K562 (cell line): ENCODE results near the gene LHPP. TPM values are rescaled to one million over a fixed set of nuclear protein-coding genes. Genes with fewer than 3 reads are reported as not detected.

ENCODE experiments used
- ATAC-seq: fragments of 200-7000 bp; cut with Tn5 transposase; 3 replicates; pipeline ENCODE4 v1.9.1; 2020; ENCODE audit warnings: moderate library complexity
- BruUV-seq: library from RNA; stranded (reverse); fragments of 400-500 nt; replicated peaks from 2 replicates; lab custom pipeline; 2021; lab: Mats Ljungman, UMichigan
- CTCF ChIA-PET: fragments of 300-600 bp; formaldehyde crosslinking; extraction: SDS; loops from one replicate; lab custom pipeline; 2021; ENCODE audit warnings: low intra/inter-chr PET ratio; lab: Yijun Ruan, JAX
- POLR2A ChIA-PET: fragments of 300-600, 350-650 bp; sonication (Branson Sonifier 250); formaldehyde crosslinking; extraction: SDS; loops from one replicate; lab custom pipeline; 2021; ENCODE audit warnings: antibody characterized with exemption, inconsistent platforms; lab: Yijun Ruan, JAX
- DNase-seq, 4 experiments: peaks; one replicate each; pipeline versions ENCODE4 v3.0.0 to v3.0.0-alpha.2; 2011 to 2018; ENCODE audit warnings: low spot score in 3 of 4, mixed read lengths in 3 of 4; ENCODE audit errors: extremely low read depth in 1 of 4
- FAIRE-seq: peaks from 2 replicates; lab custom pipeline; 2011; peaks lifted over from hg19 to GRCh38; lab: Jason Lieb, UNC
- H2AFZ ChIP-seq: 2 replicates; pipeline ENCODE4 v1.6.0; 2011; ENCODE audit warnings: low read depth, low read length, control low read depth, inconsistent platforms
- H3K27ac ChIP-seq: fragments of 200-600 bp; 3 replicates; pipeline ENCODE4 v1.8.0; 2011; ENCODE audit warnings: low read depth, mild to moderate bottlenecking, control low read depth, inconsistent platforms, low read length, moderate library complexity, mixed read lengths; ENCODE audit errors: extremely low read depth
- H3K27me3 ChIP-seq, 2 experiments: fragments of 300-600 bp in 1 of 2; 2 replicates in 1 of 2; 3 replicates in 1 of 2; pipeline versions ENCODE4 v1.6.0 to v1.8.0; 2011; ENCODE audit warnings: inconsistent platforms in 2 of 2, low read length in 2 of 2, mild to moderate bottlenecking in 1 of 2, mixed read lengths in 1 of 2, moderate library complexity in 1 of 2; ENCODE audit not compliant: control insufficient read depth in 2 of 2, insufficient read depth in 2 of 2
- H3K36me3 ChIP-seq: fragments of 300-600 bp; 3 replicates; pipeline ENCODE4 v1.8.0; 2011; ENCODE audit warnings: mild to moderate bottlenecking, low read length, inconsistent platforms; ENCODE audit not compliant: control insufficient read depth, insufficient read depth
- H3K4me1 ChIP-seq, 2 experiments: fragments of 200-600 bp in 1 of 2; replicated peaks in 1 of 2; 2 replicates in 1 of 2; 3 replicates in 1 of 2; pipeline versions ENCODE4 v1.5.1 to v1.8.0; 2011; ENCODE audit warnings: inconsistent platforms in 2 of 2, low read length in 2 of 2, mild to moderate bottlenecking in 1 of 2, mixed read lengths in 1 of 2, moderate library complexity in 1 of 2; ENCODE audit not compliant: control insufficient read depth in 2 of 2, insufficient read depth in 2 of 2
- H3K4me2 ChIP-seq: 2 replicates; pipeline ENCODE4 v1.6.1; 2011; ENCODE audit warnings: low read length, control low read depth, inconsistent platforms, mixed read lengths; ENCODE audit not compliant: insufficient read depth
- H3K4me3 ChIP-seq: fragments of 200-600 bp; sonication (generic), shearing (Covaris generic); 2 replicates; pipeline ENCODE4 v1.5.1; 2016; ENCODE audit warnings: control low read depth, inconsistent platforms
- H3K79me2 ChIP-seq: fragments of 200-600 bp; 3 replicates; pipeline ENCODE4 v1.8.0; 2011; ENCODE audit warnings: low read length, inconsistent platforms; ENCODE audit not compliant: control insufficient read depth, insufficient read depth
- H3K9ac ChIP-seq, 2 experiments: 2 replicates each; pipeline versions ENCODE4 v1.6.0 to v1.6.1; 2011; ENCODE audit warnings: low read depth in 2 of 2, low read length in 2 of 2, control low read depth in 1 of 2, inconsistent platforms in 1 of 2, mild to moderate bottlenecking in 1 of 2, mixed read lengths in 1 of 2; ENCODE audit not compliant: insufficient read depth in 1 of 2
- H3K9me1 ChIP-seq: one replicate; pipeline ENCODE4 v1.6.0; 2011; ENCODE audit warnings: inconsistent platforms, mild to moderate bottlenecking, low read length, moderate library complexity; ENCODE audit not compliant: control insufficient read depth, insufficient read depth
- H3K9me3 ChIP-seq: replicated peaks from 2 replicates; pipeline ENCODE4 v1.5.1; 2011; ENCODE audit warnings: low read depth, low read length, inconsistent platforms; ENCODE audit not compliant: control insufficient read depth, insufficient read depth
- H4K20me1 ChIP-seq: replicated peaks from 2 replicates; pipeline ENCODE4 v1.6.1; 2011; ENCODE audit warnings: low read length, inconsistent platforms, mixed read lengths; ENCODE audit not compliant: control insufficient read depth, insufficient read depth
- KLF10 ChIP-seq: fragments of 250-450 bp; sonication (Bioruptor Pico); IDR thresholded peaks from 2 replicates; pipeline ENCODE4 v1.6.1; 2021; ENCODE audit warnings: matching md5 sums
- L3MBTL2 ChIP-seq: fragments of 450-650 bp; IDR thresholded peaks from 2 replicates; pipeline ENCODE4 v1.6.1; 2016; ENCODE audit warnings: mild to moderate bottlenecking, moderate library complexity
- NCOA2 ChIP-seq, 2 experiments: fragments of 450-650 bp; IDR thresholded peaks; 2 replicates each; pipeline ENCODE4 v1.6.1; 2018; ENCODE audit warnings: mild to moderate bottlenecking in 2 of 2, moderate library complexity in 1 of 2; ENCODE audit not compliant: partially characterized antibody in 2 of 2
- RAD21 ChIP-seq, 2 experiments: fragments of 250-450 bp in 1 of 2; fragments of 450-650 bp in 1 of 2; sonication (Bioruptor Pico) in 1 of 2; formaldehyde crosslinking in 1 of 2; IDR thresholded peaks in 1 of 2; conservative IDR thresholded peaks in 1 of 2; 2 replicates each; pipeline versions ENCODE4 v1.4.0 to v1.8.0; 2020 to 2022; ENCODE audit warnings: mild to moderate bottlenecking in 2 of 2, moderate library complexity in 1 of 2
- RERE ChIP-seq: sonication (generic); formaldehyde crosslinking; IDR thresholded peaks from 2 replicates; pipeline ENCODE4 v1.8.0; 2023; ENCODE audit warnings: missing genetic modification reagents, mild to moderate bottlenecking, borderline replicate concordance
- SMC3 ChIP-seq: conservative IDR thresholded peaks from 2 replicates; pipeline ENCODE4 v1.6.1; 2011; ENCODE audit warnings: low read depth, low read length, improper control_type of control experiment; ENCODE audit not compliant: insufficient read depth
- U2AF1 ChIP-seq: fragments of 200-400 bp; formaldehyde crosslinking; optimal IDR thresholded peaks from 2 replicates; pipeline ENCODE3; 2017; ENCODE audit warnings: mild to moderate bottlenecking, low read depth, low read length, moderate library complexity
- ZBTB12 ChIP-seq: fragments of 250-450 bp; sonication (Bioruptor Pico); IDR thresholded peaks from 2 replicates; pipeline ENCODE4 v1.4.0; 2020
- ZKSCAN3 ChIP-seq: fragments of 250-450 bp; sonication (Bioruptor Pico); IDR thresholded peaks from 2 replicates; pipeline ENCODE4 v1.4.0; 2020
- ZNF146 ChIP-seq: IDR thresholded peaks from one replicate; pipeline ENCODE4 v1.6.1; 2018; ENCODE audit warnings: missing compliant biosample characterization; ENCODE audit not compliant: unreplicated experiment
- WGBS: fragments of 100-300 bp; shearing (Covaris generic); methylation state at CpG from one replicate; pipeline ENCODE4 v1.1.6; 2016; ENCODE audit warnings: low coverage, mixed read lengths; ENCODE audit not compliant: insufficient coverage; ENCODE audit errors: missing lambda C conversion rate; 5-methylcytosine and 5-hydroxymethylcytosine counted together
- in situ Hi-C: fragments of 300-500 bp; cut with MboI; formaldehyde crosslinking; loops from 4 replicates; pipeline ENCODE4 v1.15.0; 2018; ENCODE audit warnings: inconsistent platforms, mixed read lengths
- intact Hi-C: fragments of 100-400 bp; cut with micrococcal nuclease; formaldehyde crosslinking; loops from 2 replicates; pipeline ENCODE4 v1.14.2; 2022
- polyA plus RNA-seq, 8 experiments: library from polyadenylated mRNA; depleted of rRNA in 4 of 8; stranded (reverse) in 5 of 8; unstranded in 3 of 8; fragments of >200 nt; fragmentation: Nextera tagmentation in 2 of 8; fragmentation: Illumina TruSeq in 1 of 8; extraction: Ambion mirVana in 2 of 8; extraction: Trizol in 1 of 8; gene quantifications; 2 replicates each; pipeline versions ENCODE4 v1.2.1 to v1.2.3, GENCODE V29; 2011 to 2014; ENCODE audit warnings: inconsistent platforms in 1 of 8, missing spikeins in 1 of 8
- total RNA-seq, 7 experiments: library from RNA; depleted of rRNA in 6 of 7; stranded (reverse); fragments of >200 nt in 6 of 7; fragmentation: Illumina TruSeq in 2 of 7; extraction: Trizol in 2 of 7; gene quantifications; 2 replicates each; pipeline versions ENCODE4 v1.2.1 to v1.2.3, GENCODE V29; 2011 to 2021; ENCODE audit warnings: low replicate concordance in 1 of 7

Gene LHPP
- total and polyA plus RNA-seq, 9 of the 15 experiments (the other 6 are each of a cell fraction or from before 2014, with no cell fraction given) = 0.34 to 7.4 (median 3.0) TPM

DNA sequence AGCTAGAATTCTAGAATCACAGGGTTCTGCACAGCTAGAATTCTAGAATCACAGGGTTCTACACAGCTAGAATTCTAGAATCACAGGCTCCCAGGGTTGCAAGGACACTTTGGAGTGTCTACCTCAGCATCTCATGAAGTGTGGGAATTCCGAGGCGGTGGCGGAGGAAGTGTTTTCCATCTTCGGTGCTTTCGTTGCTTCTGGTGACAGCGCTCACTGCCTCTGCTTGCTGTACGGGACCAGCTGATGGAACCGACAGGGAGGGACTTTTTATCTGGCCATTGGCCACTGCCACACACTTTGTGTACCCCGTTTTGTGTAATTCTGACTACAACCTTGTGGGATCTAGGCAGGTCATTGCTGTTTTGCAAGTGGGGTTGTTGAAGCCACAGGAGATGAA lies 29.5 kb downstream of the LHPP start:
- Histone ChIP-seq H3K4me3 (no peak overlapping the region), H3K4me2 (no peak overlapping the region), H3K9me1 (no peaks in the 10 kb centered on the region), H3K9ac (no peak overlapping the region), H3K9me3 (no peaks in the 10 kb centered on the region; the same call in 1 of the 2 replicates), H3K4me1 (peaks cover 6 to 12% of the 10 kb centered on the region in 2 experiments; a peak in 4 of 5 replicates), H3K36me3 (no peaks in the 10 kb centered on the region), H3K27ac (no peak overlapping the region), H3K27me3 (no peaks in the 10 kb centered on the region), H4K20me1 (no peaks in the 10 kb centered on the region), H3K79me2 (no peaks in the 10 kb centered on the region), H2AFZ (no peak overlapping the region)
- BruUV-seq = no TSS peak
- intact Hi-C loops (no loop called here), in situ Hi-C loops (no loop called here)
- no peak for TF ChIP-seq ZBTB12 (CRISPR knock-in tag)
- no peak for TF ChIP-seq ZKSCAN3
- no peak for FAIRE-seq
- 78% methylated on average over 9 of the region's 9 CpGs for WGBS
- ATAC-seq = no peak
- ChIA-PET CTCF (no interaction called here), POLR2A (no interaction called here)
- no peak for DNase-seq

DNA sequence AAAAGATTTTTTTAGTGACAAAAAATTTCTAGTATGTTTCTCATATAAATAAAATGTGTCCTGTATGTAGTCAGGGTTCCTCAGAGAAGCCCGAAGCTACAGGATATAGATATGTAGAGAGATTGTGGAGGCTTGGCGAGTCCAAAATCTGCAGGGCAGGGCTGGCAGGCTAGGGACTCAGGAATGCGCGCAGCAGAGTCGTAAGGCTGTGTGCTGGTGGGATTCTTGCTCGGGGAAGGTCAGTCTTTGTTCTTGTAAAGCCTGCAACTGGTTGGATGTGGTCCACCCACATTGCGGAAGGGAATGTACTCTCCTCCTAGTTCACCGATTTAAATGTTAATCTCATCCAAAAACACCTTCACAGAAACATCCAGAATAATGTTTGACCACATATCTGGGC lies 30.6 kb downstream of the LHPP start:
- no TSS peak for BruUV-seq
- Histone ChIP-seq H3K79me2 (no peaks in the 10 kb centered on the region), H3K27ac (no peak overlapping the region), H3K4me3 (no peak overlapping the region), H3K9me3 (no peaks in the 10 kb centered on the region; the same call in 1 of the 2 replicates), H3K4me1 (peaks cover 0 to 10% of the 10 kb centered on the region in 2 experiments; a peak in 3 of 5 replicates), H3K36me3 (no peaks in the 10 kb centered on the region), H3K27me3 (no peaks in the 10 kb centered on the region), H4K20me1 (no peaks in the 10 kb centered on the region), H2AFZ (no peak overlapping the region), H3K4me2 (no peak overlapping the region), H3K9me1 (no peaks in the 10 kb centered on the region), H3K9ac (no peak overlapping the region)
- WGBS = 54% methylated on average over 8 of the region's 8 CpGs
- in situ Hi-C loops (no loop called here), intact Hi-C loops (no loop called here)
- ATAC-seq (no peak), DNase-seq (no peak), FAIRE-seq (no peak)
- ChIA-PET CTCF (no interaction called here), POLR2A (no interaction called here)
- no peak for TF ChIP-seq L3MBTL2
- TF ChIP-seq RAD21 (CRISPR knock-in tag; conservative IDR thresholded peaks at IDR 0.05 in 1 of 2, IDR thresholded peaks at IDR 0.05 in 1 of 2) = no peak
- no peak for TF ChIP-seq ZNF146 (CRISPR knock-in tag)
- TF ChIP-seq KLF10 (CRISPR knock-in tag) = no peak
- no peak for TF ChIP-seq SMC3
- no peak for TF ChIP-seq RERE (CRISPR knock-in tag)
- no peak for TF ChIP-seq NCOA2 (IDR thresholded peaks at IDR 0.05; ENCODE audit: partially characterized antibody in 2 of 2)
- TF ChIP-seq U2AF1 = no peak
